ENCODE measurements around the gene ADGRG6.

DNA sequence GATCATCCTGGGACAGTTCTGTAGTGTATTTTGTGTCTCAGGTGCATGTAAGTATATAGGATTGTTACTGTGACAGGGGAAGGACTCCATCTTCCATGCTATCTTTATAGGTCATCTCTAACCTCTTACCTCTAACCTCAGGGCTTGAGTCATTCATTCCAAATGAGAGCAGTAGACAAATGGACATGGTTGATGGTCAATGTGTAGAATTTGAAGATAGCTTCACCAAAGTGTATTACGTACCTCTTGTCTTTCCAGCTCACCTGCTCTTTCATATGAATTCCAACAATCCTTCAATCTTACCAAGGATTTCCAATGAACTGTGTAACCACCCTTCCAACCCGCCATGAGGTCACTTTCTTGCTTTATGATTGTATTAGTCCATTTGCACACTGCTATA, 8.7 kb upstream of the ADGRG6 start:
- no peak for TF ChIP-seq EZH2 (IDR thresholded peaks at IDR 0.05; ENCODE audit: low read depth)
- TF ChIP-seq, protein P1, sequence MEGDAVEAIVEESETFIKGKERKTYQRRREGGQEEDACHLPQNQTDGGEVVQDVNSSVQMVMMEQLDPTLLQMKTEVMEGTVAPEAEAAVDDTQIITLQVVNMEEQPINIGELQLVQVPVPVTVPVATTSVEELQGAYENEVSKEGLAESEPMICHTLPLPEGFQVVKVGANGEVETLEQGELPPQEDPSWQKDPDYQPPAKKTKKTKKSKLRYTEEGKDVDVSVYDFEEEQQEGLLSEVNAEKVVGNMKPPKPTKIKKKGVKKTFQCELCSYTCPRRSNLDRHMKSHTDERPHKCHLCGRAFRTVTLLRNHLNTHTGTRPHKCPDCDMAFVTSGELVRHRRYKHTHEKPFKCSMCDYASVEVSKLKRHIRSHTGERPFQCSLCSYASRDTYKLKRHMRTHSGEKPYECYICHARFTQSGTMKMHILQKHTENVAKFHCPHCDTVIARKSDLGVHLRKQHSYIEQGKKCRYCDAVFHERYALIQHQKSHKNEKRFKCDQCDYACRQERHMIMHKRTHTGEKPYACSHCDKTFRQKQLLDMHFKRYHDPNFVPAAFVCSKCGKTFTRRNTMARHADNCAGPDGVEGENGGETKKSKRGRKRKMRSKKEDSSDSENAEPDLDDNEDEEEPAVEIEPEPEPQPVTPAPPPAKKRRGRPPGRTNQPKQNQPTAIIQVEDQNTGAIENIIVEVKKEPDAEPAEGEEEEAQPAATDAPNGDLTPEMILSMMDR (conservative IDR thresholded peaks at IDR 0.05) = no peak
